GM12878 (cell line): Measurements from ENCODE around the gene TADA3.

Experiments used
- CEBPB ChIP-seq, 2 experiments: fragments of 150-350 bp in 1 of 2; IDR thresholded peaks; 2 replicates each; pipeline ENCODE4 v1.6.1; 2012 to 2014; ENCODE audit warnings: low read depth in 2 of 2, low read length in 2 of 2, borderline replicate concordance in 1 of 2, inconsistent platforms in 1 of 2
- EGR1 ChIP-seq, 2 experiments: IDR thresholded peaks; 1 replicate in 1 of 2; 2 replicates in 1 of 2; pipeline ENCODE4 v1.6.1; 2011 to 2012; ENCODE audit warnings: low read depth in 2 of 2, low read length in 2 of 2, borderline replicate concordance in 1 of 2, mild to moderate bottlenecking in 1 of 2, moderate library complexity in 1 of 2
- SMC3 ChIP-seq: IDR thresholded peaks from 2 replicates; pipeline ENCODE4 v1.6.1; 2011; ENCODE audit warnings: low read length, improper control_type of control experiment, borderline replicate concordance
- TF ChIP-seq, protein P1 (sequence below): IDR thresholded peaks from 2 replicates; pipeline ENCODE4 v1.6.1; 2011; ENCODE audit warnings: borderline replicate concordance, low read depth, mild to moderate bottlenecking, moderate library complexity, mixed read lengths, low read length; ENCODE audit not compliant: insufficient read depth; ENCODE audit errors: extremely low read length

DNA sequence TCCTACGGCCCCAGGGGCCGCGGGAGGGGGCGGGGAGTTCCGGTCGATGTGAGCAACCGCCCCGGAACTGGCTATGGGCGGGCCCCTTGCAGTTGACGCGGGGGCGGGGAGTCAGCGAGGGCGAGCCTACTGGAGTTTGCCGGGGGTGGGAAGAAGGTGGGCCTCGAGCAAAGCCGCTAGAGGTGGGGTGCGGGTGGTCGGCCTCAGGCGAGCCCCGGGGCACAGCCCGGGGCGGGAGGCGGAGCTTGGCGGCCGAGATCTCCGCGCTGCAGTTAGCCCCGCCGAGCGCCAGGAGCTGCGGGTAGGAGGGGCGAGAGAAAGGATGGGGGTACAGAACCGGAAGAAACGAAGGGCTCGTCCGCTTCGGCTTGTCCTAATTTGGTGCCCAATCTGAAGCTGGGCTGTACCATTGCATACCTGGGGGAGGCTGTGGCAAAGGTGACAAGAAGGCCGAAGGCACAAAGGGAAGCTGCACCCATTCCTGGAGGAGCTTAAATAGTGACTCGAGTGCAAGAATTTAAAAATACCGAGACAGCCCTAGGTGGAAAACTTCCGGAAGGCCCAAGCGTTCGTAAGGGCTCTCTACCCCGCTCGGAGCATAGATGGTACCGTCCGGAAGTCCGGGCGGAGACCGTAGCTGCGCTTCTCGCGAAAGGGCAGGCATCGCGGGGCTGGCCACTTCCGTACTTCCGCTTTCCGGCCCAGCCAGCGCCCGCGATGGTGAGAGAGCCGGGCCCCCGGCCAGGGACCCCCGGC, at the start of gene TADA3, which contains the start of gene ARPC4:
- TF ChIP-seq, protein P1, sequence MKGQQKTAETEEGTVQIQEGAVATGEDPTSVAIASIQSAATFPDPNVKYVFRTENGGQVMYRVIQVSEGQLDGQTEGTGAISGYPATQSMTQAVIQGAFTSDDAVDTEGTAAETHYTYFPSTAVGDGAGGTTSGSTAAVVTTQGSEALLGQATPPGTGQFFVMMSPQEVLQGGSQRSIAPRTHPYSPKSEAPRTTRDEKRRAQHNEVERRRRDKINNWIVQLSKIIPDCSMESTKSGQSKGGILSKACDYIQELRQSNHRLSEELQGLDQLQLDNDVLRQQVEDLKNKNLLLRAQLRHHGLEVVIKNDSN = no peak
- TF ChIP-seq CEBPB (IDR thresholded peaks at IDR 0.05; ENCODE audit: borderline replicate concordance in 1 of 2, low read depth in 2 of 2, low read length in 2 of 2) (no peak), EGR1 (IDR thresholded peaks at IDR 0.05; ENCODE audit: borderline replicate concordance in 1 of 2, low read depth in 2 of 2, low read length in 2 of 2) (peak in 1 of 2 experiments; percentile 97; a peak in 2 of 3 replicates), SMC3 (no peak)
